Neural cell (in vitro differentiated cells): ENCODE results near the gene ZDHHC17. TPM values are rescaled to one million over a fixed set of nuclear protein-coding genes. Genes with fewer than 3 reads are reported as not detected.

Source experiments
- H2AFZ ChIP-seq: fragments of 200-600, 300-800 bp; sonication (generic), shearing (Covaris generic); 2 replicates; pipeline ENCODE4 v1.6.0; 2014; ENCODE audit warnings: low read depth, mild to moderate bottlenecking, antibody characterized with exemption, low read length, moderate library complexity
- H3F3A ChIP-seq: fragments of 200-600 bp; shearing (Covaris generic); 2 replicates; pipeline ENCODE4 v1.6.1; 2016; ENCODE audit warnings: mild to moderate bottlenecking, moderate library complexity, mixed read lengths, antibody characterized with exemption, low read length; ENCODE audit not compliant: insufficient read depth, poor library complexity, severe bottlenecking
- H3K27ac ChIP-seq: fragments of 200-600, 300-800 bp; sonication (generic), shearing (Covaris generic); 2 replicates; pipeline ENCODE4 v1.5.1; 2014; ENCODE audit warnings: mild to moderate bottlenecking, low read length, moderate library complexity
- H3K27me3 ChIP-seq: fragments of 300-800, 200-600 bp; sonication (generic), shearing (Covaris generic); 2 replicates; pipeline ENCODE4 v1.6.0; 2014; ENCODE audit warnings: mild to moderate bottlenecking, low read depth, low read length, moderate library complexity; ENCODE audit not compliant: insufficient read depth
- H3K36me3 ChIP-seq: fragments of 300-800, 200-600 bp; sonication (generic), shearing (Covaris generic); 2 replicates; pipeline ENCODE4 v1.5.1; 2014; ENCODE audit warnings: mild to moderate bottlenecking, antibody characterized with exemption, low read length, moderate library complexity; ENCODE audit not compliant: insufficient read depth
- H3K4me2 ChIP-seq: fragments of 300-800, 200-600 bp; sonication (generic), shearing (Covaris generic); 2 replicates; pipeline ENCODE4 v1.6.0; 2014; ENCODE audit warnings: mild to moderate bottlenecking, low read length
- H3K4me3 ChIP-seq: fragments of 300-800, 200-600 bp; sonication (generic), shearing (Covaris generic); 2 replicates; pipeline ENCODE4 v1.5.1; 2014; ENCODE audit warnings: mild to moderate bottlenecking, low read length, moderate library complexity
- H3K79me2 ChIP-seq: fragments of 200-600 bp; shearing (Covaris generic); replicated peaks from 2 replicates; pipeline ENCODE4 v1.6.0; 2014; ENCODE audit warnings: mild to moderate bottlenecking, low read length, moderate library complexity; ENCODE audit not compliant: insufficient read depth
- H3K9ac ChIP-seq: fragments of 300-800, 200-600 bp; sonication (generic), shearing (Covaris generic); 2 replicates; pipeline ENCODE4 v1.6.1; 2016; ENCODE audit warnings: mild to moderate bottlenecking, low read length, mixed read lengths
- H3K9me2 ChIP-seq: fragments of 200-600 bp; shearing (Covaris generic); 2 replicates; pipeline ENCODE4 v1.6.1; 2016; ENCODE audit warnings: mild to moderate bottlenecking, low read length, mixed read lengths; ENCODE audit not compliant: insufficient read depth
- H3K9me3 ChIP-seq: fragments of 200-600, 300-800 bp; sonication (generic), shearing (Covaris generic); 2 replicates; pipeline ENCODE4 v1.6.1; 2016; ENCODE audit warnings: mild to moderate bottlenecking, mixed run types, low read length, moderate library complexity, mixed read lengths
- H4K20me1 ChIP-seq: fragments of 200-600 bp; shearing (Covaris generic); 2 replicates; pipeline ENCODE4 v1.6.1; 2016; ENCODE audit warnings: mild to moderate bottlenecking, mixed run types; ENCODE audit not compliant: insufficient read depth
- EZH2 ChIP-seq: fragments of 200-600, 300-800 bp; shearing (Covaris generic), sonication (generic); IDR thresholded peaks from 2 replicates; pipeline ENCODE4 v1.6.1; 2014; ENCODE audit warnings: antibody characterized with exemption, low read length, borderline replicate concordance, mild to moderate bottlenecking; ENCODE audit not compliant: insufficient read depth, poor library complexity, severe bottlenecking
- MXI1 ChIP-seq: fragments of 450-650 bp; conservative IDR thresholded peaks from 2 replicates; pipeline ENCODE4 v1.6.1; 2014; ENCODE audit warnings: antibody characterized with exemption, mild to moderate bottlenecking; ENCODE audit not compliant: poor library complexity, severe bottlenecking
- POLR2AphosphoS5 ChIP-seq: IDR thresholded peaks from 2 replicates; pipeline ENCODE4 v1.6.1; 2012
- RAD21 ChIP-seq: fragments of 450-650 bp; conservative IDR thresholded peaks from 2 replicates; pipeline ENCODE4 v1.6.1; 2014; ENCODE audit warnings: antibody characterized with exemption, mild to moderate bottlenecking, moderate library complexity
- SMC3 ChIP-seq: fragments of 450-650 bp; conservative IDR thresholded peaks from 2 replicates; pipeline ENCODE4 v1.6.1; 2014; ENCODE audit warnings: antibody characterized with exemption, mild to moderate bottlenecking, moderate library complexity; ENCODE audit not compliant: poor library complexity
- TAF1 ChIP-seq: IDR thresholded peaks from 2 replicates; pipeline ENCODE4 v1.6.1; 2012; ENCODE audit warnings: low read depth
- polyA plus RNA-seq: library from polyadenylated mRNA; depleted of rRNA; stranded (reverse); fragments of >200 nt; gene quantifications from 2 replicates; pipeline ENCODE4 v1.2.3, GENCODE V29; 2014
- TF ChIP-seq, protein P1 (sequence below): IDR thresholded peaks from 2 replicates; pipeline ENCODE4 v1.6.1; 2012; ENCODE audit warnings: borderline replicate concordance
- TF ChIP-seq, protein P2 (sequence below): fragments of 450-650 bp; IDR thresholded peaks from 2 replicates; pipeline ENCODE4 v1.5.1; 2014; ENCODE audit warnings: antibody characterized with exemption, mild to moderate bottlenecking, moderate library complexity; ENCODE audit not compliant: poor library complexity, severe bottlenecking

ZDHHC17 gene
- polyA plus RNA-seq, 1 donor from 2014 or later, result 217 TPM

DNA sequence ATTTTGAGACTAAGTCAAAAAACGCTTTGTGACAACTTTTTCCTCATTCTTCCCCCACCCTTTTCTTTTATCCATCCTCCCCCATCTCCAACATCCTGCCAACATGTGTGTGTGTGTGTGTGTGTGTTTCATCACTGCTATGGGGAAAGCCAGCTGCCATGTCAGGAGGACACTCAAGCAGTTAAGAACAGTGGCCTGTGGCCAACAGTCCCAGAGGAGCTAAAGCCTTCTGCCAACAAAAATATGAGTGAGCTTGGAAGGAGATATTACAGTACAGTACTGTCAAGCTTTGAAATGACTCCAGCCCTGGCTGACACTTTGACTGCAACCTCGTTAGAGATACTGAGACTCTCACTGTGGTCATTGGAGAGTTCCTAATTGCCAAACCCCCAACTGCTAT lies 119.9 kb downstream of the ZDHHC17 start:
- H3K27me3 ChIP-seq, result no peaks in the 10 kb centered on the region
- no peaks in the 10 kb centered on the region for H3K9me2 ChIP-seq
- H3K4me2 ChIP-seq, result no peak overlapping the region
- H2AFZ ChIP-seq, result no peak overlapping the region
- H3K9ac ChIP-seq, result no peak overlapping the region
- H3F3A ChIP-seq, result no peaks in the 10 kb centered on the region
- no peaks in the 10 kb centered on the region for H3K79me2 ChIP-seq
- H3K27ac ChIP-seq, result no peak overlapping the region
- no peaks in the 10 kb centered on the region for H3K9me3 ChIP-seq
- no peaks in the 10 kb centered on the region for H4K20me1 ChIP-seq
- TF ChIP-seq EZH2 (no peak), SMC3 (no peak), TAF1 (no peak), POLR2AphosphoS5 (no peak)
- TF ChIP-seq, protein P1, sequence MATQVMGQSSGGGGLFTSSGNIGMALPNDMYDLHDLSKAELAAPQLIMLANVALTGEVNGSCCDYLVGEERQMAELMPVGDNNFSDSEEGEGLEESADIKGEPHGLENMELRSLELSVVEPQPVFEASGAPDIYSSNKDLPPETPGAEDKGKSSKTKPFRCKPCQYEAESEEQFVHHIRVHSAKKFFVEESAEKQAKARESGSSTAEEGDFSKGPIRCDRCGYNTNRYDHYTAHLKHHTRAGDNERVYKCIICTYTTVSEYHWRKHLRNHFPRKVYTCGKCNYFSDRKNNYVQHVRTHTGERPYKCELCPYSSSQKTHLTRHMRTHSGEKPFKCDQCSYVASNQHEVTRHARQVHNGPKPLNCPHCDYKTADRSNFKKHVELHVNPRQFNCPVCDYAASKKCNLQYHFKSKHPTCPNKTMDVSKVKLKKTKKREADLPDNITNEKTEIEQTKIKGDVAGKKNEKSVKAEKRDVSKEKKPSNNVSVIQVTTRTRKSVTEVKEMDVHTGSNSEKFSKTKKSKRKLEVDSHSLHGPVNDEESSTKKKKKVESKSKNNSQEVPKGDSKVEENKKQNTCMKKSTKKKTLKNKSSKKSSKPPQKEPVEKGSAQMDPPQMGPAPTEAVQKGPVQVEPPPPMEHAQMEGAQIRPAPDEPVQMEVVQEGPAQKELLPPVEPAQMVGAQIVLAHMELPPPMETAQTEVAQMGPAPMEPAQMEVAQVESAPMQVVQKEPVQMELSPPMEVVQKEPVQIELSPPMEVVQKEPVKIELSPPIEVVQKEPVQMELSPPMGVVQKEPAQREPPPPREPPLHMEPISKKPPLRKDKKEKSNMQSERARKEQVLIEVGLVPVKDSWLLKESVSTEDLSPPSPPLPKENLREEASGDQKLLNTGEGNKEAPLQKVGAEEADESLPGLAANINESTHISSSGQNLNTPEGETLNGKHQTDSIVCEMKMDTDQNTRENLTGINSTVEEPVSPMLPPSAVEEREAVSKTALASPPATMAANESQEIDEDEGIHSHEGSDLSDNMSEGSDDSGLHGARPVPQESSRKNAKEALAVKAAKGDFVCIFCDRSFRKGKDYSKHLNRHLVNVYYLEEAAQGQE, result no peak
- TF ChIP-seq, protein P2, sequence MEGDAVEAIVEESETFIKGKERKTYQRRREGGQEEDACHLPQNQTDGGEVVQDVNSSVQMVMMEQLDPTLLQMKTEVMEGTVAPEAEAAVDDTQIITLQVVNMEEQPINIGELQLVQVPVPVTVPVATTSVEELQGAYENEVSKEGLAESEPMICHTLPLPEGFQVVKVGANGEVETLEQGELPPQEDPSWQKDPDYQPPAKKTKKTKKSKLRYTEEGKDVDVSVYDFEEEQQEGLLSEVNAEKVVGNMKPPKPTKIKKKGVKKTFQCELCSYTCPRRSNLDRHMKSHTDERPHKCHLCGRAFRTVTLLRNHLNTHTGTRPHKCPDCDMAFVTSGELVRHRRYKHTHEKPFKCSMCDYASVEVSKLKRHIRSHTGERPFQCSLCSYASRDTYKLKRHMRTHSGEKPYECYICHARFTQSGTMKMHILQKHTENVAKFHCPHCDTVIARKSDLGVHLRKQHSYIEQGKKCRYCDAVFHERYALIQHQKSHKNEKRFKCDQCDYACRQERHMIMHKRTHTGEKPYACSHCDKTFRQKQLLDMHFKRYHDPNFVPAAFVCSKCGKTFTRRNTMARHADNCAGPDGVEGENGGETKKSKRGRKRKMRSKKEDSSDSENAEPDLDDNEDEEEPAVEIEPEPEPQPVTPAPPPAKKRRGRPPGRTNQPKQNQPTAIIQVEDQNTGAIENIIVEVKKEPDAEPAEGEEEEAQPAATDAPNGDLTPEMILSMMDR, result no peak
- H3K4me3 ChIP-seq, result no peak overlapping the region
- no peaks in the 10 kb centered on the region for H3K36me3 ChIP-seq

DNA sequence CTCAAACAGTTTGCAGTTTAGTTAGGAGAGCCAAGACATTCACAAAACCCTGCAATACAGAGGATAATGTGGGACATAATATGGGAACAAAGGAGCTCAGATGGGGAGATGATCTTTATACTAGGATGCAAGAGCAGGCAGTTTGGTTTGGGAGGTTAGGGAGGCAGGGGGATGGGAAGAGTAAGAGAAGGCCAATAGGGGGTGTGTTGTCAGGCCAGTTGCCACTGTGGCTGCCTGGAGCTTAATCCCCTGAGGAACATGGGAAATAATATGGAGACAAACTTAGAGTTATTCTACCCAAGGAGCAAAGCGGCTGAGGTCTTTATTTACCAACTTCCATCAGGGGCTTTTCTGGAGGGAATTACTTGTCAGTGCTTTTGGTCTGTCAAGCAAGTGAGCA lies 124.9 kb downstream of the ZDHHC17 start:
- no peak overlapping the region for H3K4me3 ChIP-seq
- H3K9me3 ChIP-seq, result no peaks in the 10 kb centered on the region
- H3K9me2 ChIP-seq, result no peaks in the 10 kb centered on the region
- no peaks in the 10 kb centered on the region for H3F3A ChIP-seq
- H3K27ac ChIP-seq, result no peak overlapping the region
- no peaks in the 10 kb centered on the region for H3K79me2 ChIP-seq
- H3K9ac ChIP-seq, result no peak overlapping the region
- no peaks in the 10 kb centered on the region for H3K27me3 ChIP-seq
- H4K20me1 ChIP-seq, result no peaks in the 10 kb centered on the region
- H3K36me3 ChIP-seq, result no peaks in the 10 kb centered on the region
- H3K4me2 ChIP-seq, result no peak overlapping the region
- H2AFZ ChIP-seq, result no peak overlapping the region
- TF ChIP-seq, protein P1, result no peak
- TF ChIP-seq POLR2AphosphoS5 (no peak), RAD21 (no peak), MXI1 (no peak), TAF1 (no peak), EZH2 (no peak)
